SK-N-SH (cell line): Measurements from ENCODE around the gene NFATC4. TPM values are rescaled to one million over a fixed set of nuclear protein-coding genes. Genes with fewer than 3 reads are reported as not detected.

Experiments
- CTCF ChIA-PET: fragments of 300-600, 350-600 bp; formaldehyde crosslinking; extraction: SDS; loops from one replicate; lab custom pipeline; 2021; lab: Yijun Ruan, JAX
- POLR2A ChIA-PET: fragments of 350-600 bp; sonication (Branson Sonifier 250); formaldehyde crosslinking; extraction: SDS; loops from one replicate; lab custom pipeline; 2020; ENCODE audit warnings: antibody characterized with exemption, inconsistent platforms; lab: Yijun Ruan, JAX
- DNase-seq: peaks from one replicate; pipeline ENCODE4 v3.0.0; 2012
- H2AFZ ChIP-seq: fragments of 200-600 bp; sonication (generic); 2 replicates; pipeline ENCODE4 v1.8.1; 2016; ENCODE audit warnings: antibody characterized with exemption, mild to moderate bottlenecking, low read depth
- H3F3A ChIP-seq: fragments of 200-600 bp; sonication (generic); replicated peaks from 2 replicates; pipeline ENCODE3; 2016; ENCODE audit warnings: antibody characterized with exemption, mild to moderate bottlenecking; ENCODE audit not compliant: insufficient read depth
- H3K27ac ChIP-seq, 2 experiments: fragments of 200-500 bp in 1 of 2; fragments of 200-600 bp in 1 of 2; sonication (Bioruptor generic) in 1 of 2; sonication (generic), shearing (Covaris generic) in 1 of 2; 2 replicates each; pipeline versions ENCODE4 v1.5.1 to v1.6.1; 2014 to 2016; ENCODE audit warnings: low read depth in 2 of 2, inconsistent platforms in 1 of 2, low read length in 1 of 2, mild to moderate bottlenecking in 1 of 2, mixed read lengths in 1 of 2
- H3K27me3 ChIP-seq: fragments of 200-600 bp; sonication (generic), shearing (Covaris generic); 2 replicates; pipeline ENCODE4 v1.6.1; 2016; ENCODE audit warnings: mixed run types; ENCODE audit not compliant: insufficient read depth
- H3K36me3 ChIP-seq, 2 experiments: fragments of 200-500 bp in 1 of 2; fragments of 200-600 bp in 1 of 2; sonication (Bioruptor generic) in 1 of 2; sonication (generic) in 1 of 2; replicated peaks in 1 of 2; 2 replicates each; pipeline versions ENCODE3 to v1.5.1; 2014 to 2016; ENCODE audit warnings: low read length in 1 of 2, mild to moderate bottlenecking in 1 of 2; ENCODE audit not compliant: insufficient read depth in 2 of 2, control insufficient read depth in 1 of 2
- H3K4me1 ChIP-seq, 2 experiments: fragments of 200-500 bp in 1 of 2; fragments of 200-600 bp in 1 of 2; sonication (Bioruptor generic) in 1 of 2; sonication (generic), shearing (Covaris generic) in 1 of 2; 2 replicates each; pipeline versions ENCODE4 v1.5.1 to v1.6.1; 2014 to 2016; ENCODE audit warnings: low read depth in 1 of 2, low read length in 1 of 2, mixed run types in 1 of 2; ENCODE audit not compliant: insufficient read depth in 2 of 2, control insufficient read depth in 1 of 2
- H3K4me2 ChIP-seq: fragments of 200-600 bp; sonication (generic), shearing (Covaris generic); 2 replicates; pipeline ENCODE4 v1.6.1; 2017; ENCODE audit warnings: mixed run types
- H3K4me3 ChIP-seq, 2 experiments: fragments of 200-500 bp in 1 of 2; fragments of 200-600 bp in 1 of 2; sonication (Bioruptor generic) in 1 of 2; sonication (generic), shearing (Covaris generic) in 1 of 2; 2 replicates each; pipeline versions ENCODE4 v1.5.1 to v1.8.1; 2014 to 2016; ENCODE audit warnings: low read depth in 2 of 2, inconsistent platforms in 1 of 2, low read length in 1 of 2, mild to moderate bottlenecking in 1 of 2, mixed read lengths in 1 of 2, moderate library complexity in 1 of 2
- H3K79me2 ChIP-seq: fragments of 200-600 bp; sonication (generic); 2 replicates; pipeline ENCODE4 v1.8.1; 2017; ENCODE audit warnings: mild to moderate bottlenecking; ENCODE audit not compliant: insufficient read depth
- H3K9ac ChIP-seq: fragments of 200-600 bp; sonication (generic); 2 replicates; pipeline ENCODE4 v1.6.1; 2017; ENCODE audit warnings: mixed run types
- H3K9me2 ChIP-seq: fragments of 200-600 bp; sonication (generic); 2 replicates; pipeline ENCODE4 v1.6.1; 2017; ENCODE audit warnings: mixed run types
- H3K9me3 ChIP-seq: fragments of 200-600 bp; sonication (generic); 2 replicates; pipeline ENCODE4 v1.6.1; 2017; ENCODE audit warnings: mixed run types, mild to moderate bottlenecking, moderate library complexity
- H4K20me1 ChIP-seq: fragments of 200-600 bp; sonication (generic); 2 replicates; pipeline ENCODE4 v1.6.1; 2017; ENCODE audit warnings: mild to moderate bottlenecking, mixed run types; ENCODE audit not compliant: insufficient read depth
- EP300 ChIP-seq, 2 experiments: IDR thresholded peaks; 2 replicates each; pipeline versions ENCODE4 v1.4.0 to v1.6.1; 2012; ENCODE audit warnings: borderline replicate concordance in 1 of 2, low read depth in 1 of 2, low read length in 1 of 2
- FOXJ3 ChIP-seq: sonication (generic); formaldehyde crosslinking; IDR thresholded peaks from 2 replicates; pipeline ENCODE4 v1.5.1; 2020; ENCODE audit warnings: mild to moderate bottlenecking, missing genetic modification reagents
- NFIC ChIP-seq: IDR thresholded peaks from 2 replicates; pipeline ENCODE4 v1.4.0; 2012; ENCODE audit warnings: borderline replicate concordance
- RAD21 ChIP-seq: IDR thresholded peaks from 2 replicates; pipeline ENCODE4 v1.6.1; 2012; ENCODE audit warnings: mild to moderate bottlenecking, low read length
- TEAD4 ChIP-seq: IDR thresholded peaks from 2 replicates; pipeline ENCODE4 v1.4.0; 2012; ENCODE audit warnings: mild to moderate bottlenecking, borderline replicate concordance; ENCODE audit not compliant: insufficient read depth
- ZBTB33 ChIP-seq: IDR thresholded peaks from 2 replicates; pipeline ENCODE4 v1.4.0; 2012; ENCODE audit warnings: low read depth, borderline replicate concordance
- WGBS: methylation state at CpG from one replicate; pipeline ENCODE4 v1.1.6; 2017; ENCODE audit warnings: low lambda C conversion rate; 5-methylcytosine and 5-hydroxymethylcytosine counted together
- polyA plus RNA-seq, 3 experiments: library from polyadenylated mRNA; depleted of rRNA; stranded (reverse); fragments of >200 nt; gene quantifications; 2 replicates each; pipeline ENCODE4 v1.2.3, GENCODE V29; 2012

The NFATC4 gene
- polyA plus RNA-seq, 1 of the 3 experiments (the other 2 are of a cell fraction): 25.3 TPM

- no peak overlapping the region for H3K4me3 ChIP-seq
- H3K9me2 ChIP-seq: no peaks in the 10 kb centered on the region
- no peak overlapping the region for H3K4me2 ChIP-seq
- H3K4me1 ChIP-seq: peaks cover 3 to 16% of the 10 kb centered on the region in 2 experiments; a peak in 2 of 4 replicates
- H3K9ac ChIP-seq: no peak overlapping the region
- H3F3A ChIP-seq: no peaks in the 10 kb centered on the region
- peak; percentile 44 for DNase-seq
- 75% methylated on average over 8 of the region's 12 CpGs for WGBS
- POLR2A ChIA-PET: no interaction called here
- no peak overlapping the region; a peak in 1 of 4 replicates for H3K27ac ChIP-seq
- no peaks in the 10 kb centered on the region for H4K20me1 ChIP-seq
- no peaks in the 10 kb centered on the region for H3K27me3 ChIP-seq
- H3K9me3 ChIP-seq: no peaks in the 10 kb centered on the region
- H2AFZ ChIP-seq: no peak overlapping the region
- H3K79me2 ChIP-seq: no peaks in the 10 kb centered on the region
- TF ChIP-seq FOXJ3 (CRISPR knock-in tag) (no peak), NFIC (0 out of 2 replicates have a peak, but pooled peaks have one; percentile 18)
- CTCF ChIA-PET: interaction anchor here (1.0 to 6.2 kb wide), 4 partner anchors 10 to 58 kb away, joined by 3 to 44 read pairs (median 4); partner anchors contain the start of gene KHNYN
- H3K36me3 ChIP-seq: peaks cover 0 to 24% of the 10 kb centered on the region in 2 experiments
Measured at GRCh38 chr14:24372701-24373416, 4.9 kb downstream of the NFATC4 start.

GRCh38 chr14:24376448-24377070, 8.6 kb downstream of the NFATC4 start:
- POLR2A ChIA-PET: no interaction called here

More at GRCh38 chr14:24376448-24377070, 8.6 kb downstream of the NFATC4 start:
- H2AFZ ChIP-seq: no peak overlapping the region
- no peak overlapping the region for H3K4me2 ChIP-seq
- 95% methylated on average over 12 of the region's 16 CpGs for WGBS
- H3K9me3 ChIP-seq: no peaks in the 10 kb centered on the region
- no peaks in the 10 kb centered on the region for H3K79me2 ChIP-seq
- no peak overlapping the region for H3K4me3 ChIP-seq
- DNase-seq: no peak
- TF ChIP-seq TEAD4: no peak
- no peak for TF ChIP-seq ZBTB33
- TF ChIP-seq RAD21: no peak
- TF ChIP-seq EP300 (IDR thresholded peaks at IDR 0.05; ENCODE audit: borderline replicate concordance in 1 of 2, low read depth in 1 of 2, low read length in 1 of 2): no peak
- peaks cover 0 to 17% of the 10 kb centered on the region in 2 experiments; a peak in 1 of 4 replicates for H3K4me1 ChIP-seq
- H3F3A ChIP-seq: no peaks in the 10 kb centered on the region
- H3K36me3 ChIP-seq: peaks cover 0 to 26% of the 10 kb centered on the region in 2 experiments
- CTCF ChIA-PET: interaction anchor here (2.1 to 3.2 kb wide), 2 partner anchors 11 to 55 kb away, joined by 9 to 13 read pairs; no protein-coding TSS in a partner anchor
- no peak overlapping the region for H3K9ac ChIP-seq
- no peaks in the 10 kb centered on the region for H3K9me2 ChIP-seq
- no peaks in the 10 kb centered on the region for H4K20me1 ChIP-seq
- no peaks in the 10 kb centered on the region for H3K27me3 ChIP-seq
- no peak overlapping the region for H3K27ac ChIP-seq
